Psoas muscle (tissue), 8 donors: ENCODE results near the gene IFIH1. TPM values are rescaled to one million over a fixed set of nuclear protein-coding genes. Genes with fewer than 3 reads are reported as not detected.
A peak's percentile ranks its signal among the peaks of the same experiment; 100 is the strongest.

Experiments
- ATAC-seq, 4 donors: fragments of 200-7000 bp; cut with Tn5 transposase; one replicate each; pipeline ENCODE4 v1.9.1; 2020; ENCODE audit warnings: moderate library complexity in 3 of 4, mild to moderate bottlenecking in 2 of 4
- DNase-seq, 2 donors: peaks; one replicate each; pipeline ENCODE4 v3.0.0-alpha.2; 2020
- H3K27ac ChIP-seq: fragments of 200-600 bp; one replicate; pipeline ENCODE4 v1.8.0; 2022
- H3K27me3 ChIP-seq, 3 donors: fragments of 200-600 bp in 1 of 3; one replicate each; pipeline versions ENCODE4 v1.6.1 to v1.8.0; 2013 to 2022; ENCODE audit warnings: low read length in 2 of 3, mild to moderate bottlenecking in 2 of 3, moderate library complexity in 1 of 3; ENCODE audit not compliant: insufficient read depth in 3 of 3
- H3K36me3 ChIP-seq, 2 donors: fragments of 200-600 bp in 1 of 2; one replicate each; pipeline versions ENCODE4 v1.6.1 to v1.8.0; 2013 to 2022; ENCODE audit warnings: low read depth in 1 of 2, mild to moderate bottlenecking in 1 of 2, moderate library complexity in 1 of 2; ENCODE audit not compliant: insufficient read depth in 1 of 2
- H3K4me1 ChIP-seq: fragments of 200-600 bp; one replicate; pipeline ENCODE4 v1.8.0; 2022
- H3K4me3 ChIP-seq: fragments of 200-600 bp; one replicate; pipeline ENCODE4 v1.8.0; 2022; ENCODE audit warnings: mild to moderate bottlenecking
- H3K9me3 ChIP-seq: fragments of 200-600 bp; one replicate; pipeline ENCODE4 v1.8.0; 2022
- WGBS, 3 donors: extraction: QIAGEN DNeasy Blood & Tissue Kit; methylation state at CpG; one replicate each; pipeline versions ENCODE4 v1.1.6 to v1.1.7; 2013; 5-methylcytosine and 5-hydroxymethylcytosine counted together
- intact Hi-C, 2 donors: fragments of 100-400 bp; cut with DNase I; formaldehyde crosslinking; loops; one replicate each; pipeline versions ENCODE4 v1.11.0 to v1.14.2; 2022
- polyA plus RNA-seq, 3 donors: library from polyadenylated mRNA; stranded (reverse); fragments of 200-250 nt; gene quantifications; one replicate each; pipeline ENCODE4 v1.2.3, GENCODE V29; 2013
- total RNA-seq, 4 donors: library from RNA; stranded (reverse); fragmentation: NEBNext Ultra II Directional in 2 of 4; extraction: Animal tissue kit (Norgen Biotek cat#: 25700) in 2 of 4; gene quantifications; one replicate each; pipeline versions ENCODE4 v1.2.1 to v1.2.4, GENCODE V29; 2021 to 2023
- TF ChIP-seq, protein P1 (sequence below): fragments of 200-600 bp; IDR thresholded peaks from one replicate; pipeline ENCODE4 v1.8.0; 2022; ENCODE audit warnings: antibody characterized with exemption
- donor health status: healthy with polysubstance abuse.
- donor health status: DM: no; HTN: no; CAD: no; lungs with moderate emphysema.
- donor health status: Bipolar disorder and iron deficiency.
- donor health status: healthy.
- donor health status: DM: yes; HTN: yes; CAD: no.
- donor health status: DM: no; HTN: no; CAD: no.
- donor health status: DM: no; HTN: no; CAD: no.
- donor health status: DM: yes; HTN: yes; CAD: no.

IFIH1 gene
- total and polyA plus RNA-seq, 7 donors = 0.98 to 3.6 (median 1.8) TPM

DNA sequence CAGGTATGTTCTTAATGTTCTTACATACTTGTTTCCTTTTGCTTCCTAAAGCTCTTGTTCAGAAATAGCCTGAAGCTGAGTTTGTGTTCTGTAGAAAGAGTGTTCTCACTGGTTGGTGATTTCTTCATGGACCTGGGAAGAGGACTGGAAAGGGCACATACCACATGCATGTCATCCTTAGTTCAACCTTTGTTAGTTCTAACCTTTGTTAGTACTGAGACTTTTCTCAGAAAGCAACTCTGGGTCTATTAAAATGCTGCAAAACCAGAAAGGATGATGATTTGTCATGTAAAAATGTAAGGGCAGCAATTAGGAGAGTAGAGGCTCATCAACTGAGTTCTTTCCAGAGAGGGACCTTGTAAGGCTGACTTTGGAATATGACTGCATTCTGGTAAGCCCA is 72.7 kb downstream of the IFIH1 start:
- intact Hi-C loops = loop anchor here in 1 of 2 donors (1.0 kb wide), 1 partner anchor 22 kb away; no protein-coding TSS in a partner anchor
- ATAC-seq = no peak
- H3K9me3 ChIP-seq = no peaks in the 10 kb centered on the region

DNA sequence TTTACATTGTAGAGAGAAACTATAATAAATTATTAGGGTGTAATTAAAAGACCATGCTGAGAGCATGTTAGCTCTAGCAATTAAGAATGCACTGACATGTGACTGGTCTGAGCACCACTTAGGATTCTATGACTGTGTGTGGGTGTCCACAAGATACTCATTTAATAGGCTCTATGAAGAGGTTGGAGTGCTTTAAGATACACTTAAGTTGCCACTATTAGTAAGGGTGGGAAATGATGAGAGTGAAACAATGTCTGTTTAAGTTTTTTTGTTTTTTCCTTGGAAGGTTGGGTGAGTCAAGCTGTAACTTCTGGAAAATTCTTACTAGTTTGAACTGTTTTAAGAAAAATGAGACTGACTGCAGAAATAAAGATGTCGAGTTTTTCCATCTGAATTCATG is 73.4 kb downstream of the IFIH1 start:
- Histone ChIP-seq H3K27ac (no peak overlapping the region), H3K27me3 (no peaks in the 10 kb centered on the region), H3K4me3 (no peak overlapping the region), H3K9me3 (no peaks in the 10 kb centered on the region), H3K36me3 (no peaks in the 10 kb centered on the region), H3K4me1 (peaks cover 5% of the 10 kb centered on the region)
- intact Hi-C loops = loop anchor here in 1 of 2 donors (1.0 kb wide), 1 partner anchor 22 kb away; no protein-coding TSS in a partner anchor
- WGBS, 3 donors = 80 to 89% (median 86%) methylated on average over 1 of the region's 1 CpG
- TF ChIP-seq, protein P1, sequence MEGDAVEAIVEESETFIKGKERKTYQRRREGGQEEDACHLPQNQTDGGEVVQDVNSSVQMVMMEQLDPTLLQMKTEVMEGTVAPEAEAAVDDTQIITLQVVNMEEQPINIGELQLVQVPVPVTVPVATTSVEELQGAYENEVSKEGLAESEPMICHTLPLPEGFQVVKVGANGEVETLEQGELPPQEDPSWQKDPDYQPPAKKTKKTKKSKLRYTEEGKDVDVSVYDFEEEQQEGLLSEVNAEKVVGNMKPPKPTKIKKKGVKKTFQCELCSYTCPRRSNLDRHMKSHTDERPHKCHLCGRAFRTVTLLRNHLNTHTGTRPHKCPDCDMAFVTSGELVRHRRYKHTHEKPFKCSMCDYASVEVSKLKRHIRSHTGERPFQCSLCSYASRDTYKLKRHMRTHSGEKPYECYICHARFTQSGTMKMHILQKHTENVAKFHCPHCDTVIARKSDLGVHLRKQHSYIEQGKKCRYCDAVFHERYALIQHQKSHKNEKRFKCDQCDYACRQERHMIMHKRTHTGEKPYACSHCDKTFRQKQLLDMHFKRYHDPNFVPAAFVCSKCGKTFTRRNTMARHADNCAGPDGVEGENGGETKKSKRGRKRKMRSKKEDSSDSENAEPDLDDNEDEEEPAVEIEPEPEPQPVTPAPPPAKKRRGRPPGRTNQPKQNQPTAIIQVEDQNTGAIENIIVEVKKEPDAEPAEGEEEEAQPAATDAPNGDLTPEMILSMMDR = no peak
- ATAC-seq = no peak
- no peak for DNase-seq

More for the DNA sequence above, 72.7 kb downstream of the IFIH1 start:
- TF ChIP-seq, protein P1 = no peak
- Histone ChIP-seq H3K4me3 (no peak overlapping the region), H3K36me3 (no peaks in the 10 kb centered on the region), H3K27ac (no peak overlapping the region), H3K4me1 (peaks cover 5% of the 10 kb centered on the region), H3K27me3 (no peaks in the 10 kb centered on the region)
- DNase-seq = no peak

DNA sequence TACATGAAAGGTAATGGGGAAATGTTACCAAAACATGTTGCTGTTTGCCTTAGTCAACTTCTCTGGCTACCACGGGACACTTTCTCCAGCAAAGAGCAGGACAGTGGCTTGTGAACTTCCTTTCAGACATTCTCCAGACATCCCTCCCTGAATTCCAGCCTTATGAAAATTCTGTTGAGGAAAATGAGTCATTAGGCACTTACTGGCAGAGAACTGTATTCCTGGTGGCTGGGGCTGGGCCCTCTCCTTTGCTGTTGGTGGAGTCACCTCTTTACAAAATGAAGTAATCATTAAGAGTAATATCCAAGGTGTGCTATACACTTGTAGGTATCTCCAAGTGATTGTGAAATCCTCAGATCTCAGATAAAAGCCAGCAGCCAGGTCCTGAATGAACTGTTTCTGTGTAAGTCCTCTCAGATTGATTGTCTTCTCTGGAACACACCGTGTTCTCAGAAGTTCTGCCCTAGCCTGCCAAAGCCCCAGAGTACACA is 73.9 kb downstream of the IFIH1 start:
- TF ChIP-seq, protein P1 = no peak
- H3K4me1 ChIP-seq = peaks cover 5% of the 10 kb centered on the region
- H3K27ac ChIP-seq = no peak overlapping the region
- DNase-seq = peak in 1 of 2 donors; percentile 29
- H3K36me3 ChIP-seq = no peaks in the 10 kb centered on the region
- H3K4me3 ChIP-seq = no peak overlapping the region
- intact Hi-C loops = loop anchor here in 1 of 2 donors (1.0 kb wide), 1 partner anchor 23 kb away; no protein-coding TSS in a partner anchor
- H3K27me3 ChIP-seq = no peaks in the 10 kb centered on the region
- WGBS, 3 donors = 30 to 53% (median 35%) methylated on average over 2 of the region's 2 CpGs
- ATAC-seq = peak in 3 of 4 donors; percentile 59 to 66 (median 66)
- no peaks in the 10 kb centered on the region for H3K9me3 ChIP-seq

DNA sequence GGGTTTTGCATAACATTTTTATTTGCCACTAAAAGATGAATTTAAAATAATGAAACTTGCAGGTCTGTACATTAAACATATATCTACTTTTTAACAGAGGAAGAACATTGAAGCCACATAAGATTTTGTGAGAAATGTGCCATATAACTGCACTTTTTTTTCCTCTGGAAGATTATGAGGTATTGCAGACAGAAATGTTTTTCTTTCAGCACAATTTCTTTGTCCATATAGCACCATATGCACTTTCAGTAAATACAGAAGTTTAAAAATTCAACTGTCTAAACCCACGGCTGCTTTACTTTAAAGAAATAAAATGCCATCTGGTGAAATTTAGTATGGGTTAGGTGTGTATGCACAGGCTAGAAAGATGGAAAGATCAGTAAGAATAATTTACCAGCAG is 74.8 kb downstream of the IFIH1 start:
- peaks cover 5% of the 10 kb centered on the region for H3K4me1 ChIP-seq
- intact Hi-C loops = no loop called here

More for the DNA sequence above, 74.8 kb downstream of the IFIH1 start:
- DNase-seq (no peak), ATAC-seq (no peak)
- no peak overlapping the region for H3K27ac ChIP-seq
- no peaks in the 10 kb centered on the region for H3K36me3 ChIP-seq
- H3K27me3 ChIP-seq = no peaks in the 10 kb centered on the region
- no peaks in the 10 kb centered on the region for H3K9me3 ChIP-seq
- no peak overlapping the region for H3K4me3 ChIP-seq
- 48 to 50% (median 49%) methylated on average over 1 of the region's 1 CpG for WGBS, 3 donors
- TF ChIP-seq, protein P1 = no peak
